Psoas muscle (tissue), 8 donors: ENCODE data around the gene CKB. TPM values are rescaled to one million over a fixed set of nuclear protein-coding genes. Genes with fewer than 3 reads are reported as not detected.
A peak's percentile ranks its signal among the peaks of the same experiment; 100 is the strongest.

Source experiments
- ATAC-seq, 4 donors: fragments of 200-7000 bp; cut with Tn5 transposase; one replicate each; pipeline ENCODE4 v1.9.1; 2020; ENCODE audit warnings: moderate library complexity in 3 of 4, mild to moderate bottlenecking in 2 of 4
- DNase-seq, 2 donors: peaks; one replicate each; pipeline ENCODE4 v3.0.0-alpha.2; 2020
- H3K27ac ChIP-seq: fragments of 200-600 bp; one replicate; pipeline ENCODE4 v1.8.0; 2022
- H3K27me3 ChIP-seq, 3 donors: fragments of 200-600 bp in 1 of 3; one replicate each; pipeline versions ENCODE4 v1.6.1 to v1.8.0; 2013 to 2022; ENCODE audit warnings: low read length in 2 of 3, mild to moderate bottlenecking in 2 of 3, moderate library complexity in 1 of 3; ENCODE audit not compliant: insufficient read depth in 3 of 3
- H3K36me3 ChIP-seq, 2 donors: fragments of 200-600 bp in 1 of 2; one replicate each; pipeline versions ENCODE4 v1.6.1 to v1.8.0; 2013 to 2022; ENCODE audit warnings: low read depth in 1 of 2, mild to moderate bottlenecking in 1 of 2, moderate library complexity in 1 of 2; ENCODE audit not compliant: insufficient read depth in 1 of 2
- H3K4me1 ChIP-seq: fragments of 200-600 bp; one replicate; pipeline ENCODE4 v1.8.0; 2022
- H3K4me3 ChIP-seq: fragments of 200-600 bp; one replicate; pipeline ENCODE4 v1.8.0; 2022; ENCODE audit warnings: mild to moderate bottlenecking
- H3K9me3 ChIP-seq: fragments of 200-600 bp; one replicate; pipeline ENCODE4 v1.8.0; 2022
- WGBS, 3 donors: extraction: QIAGEN DNeasy Blood & Tissue Kit; methylation state at CpG; one replicate each; pipeline versions ENCODE4 v1.1.6 to v1.1.7; 2013; 5-methylcytosine and 5-hydroxymethylcytosine counted together
- intact Hi-C, 2 donors: fragments of 100-400 bp; cut with DNase I; formaldehyde crosslinking; loops; one replicate each; pipeline versions ENCODE4 v1.11.0 to v1.14.2; 2022
- polyA plus RNA-seq, 3 donors: library from polyadenylated mRNA; stranded (reverse); fragments of 200-250 nt; gene quantifications; one replicate each; pipeline ENCODE4 v1.2.3, GENCODE V29; 2013
- total RNA-seq, 4 donors: library from RNA; stranded (reverse); fragmentation: NEBNext Ultra II Directional in 2 of 4; extraction: Animal tissue kit (Norgen Biotek cat#: 25700) in 2 of 4; gene quantifications; one replicate each; pipeline versions ENCODE4 v1.2.1 to v1.2.4, GENCODE V29; 2021 to 2023
- TF ChIP-seq, protein P1 (sequence below): fragments of 200-600 bp; IDR thresholded peaks from one replicate; pipeline ENCODE4 v1.8.0; 2022; ENCODE audit warnings: antibody characterized with exemption
- donor health status: healthy with polysubstance abuse.
- donor health status: DM: no; HTN: no; CAD: no; lungs with moderate emphysema.
- donor health status: Bipolar disorder and iron deficiency.
- donor health status: healthy.
- donor health status: DM: yes; HTN: yes; CAD: no.
- donor health status: DM: no; HTN: no; CAD: no.
- donor health status: DM: no; HTN: no; CAD: no.
- donor health status: DM: yes; HTN: yes; CAD: no.

CKB gene
- total and polyA plus RNA-seq, 7 donors, result 19.5 to 383 (median 44.9) TPM

DNA sequence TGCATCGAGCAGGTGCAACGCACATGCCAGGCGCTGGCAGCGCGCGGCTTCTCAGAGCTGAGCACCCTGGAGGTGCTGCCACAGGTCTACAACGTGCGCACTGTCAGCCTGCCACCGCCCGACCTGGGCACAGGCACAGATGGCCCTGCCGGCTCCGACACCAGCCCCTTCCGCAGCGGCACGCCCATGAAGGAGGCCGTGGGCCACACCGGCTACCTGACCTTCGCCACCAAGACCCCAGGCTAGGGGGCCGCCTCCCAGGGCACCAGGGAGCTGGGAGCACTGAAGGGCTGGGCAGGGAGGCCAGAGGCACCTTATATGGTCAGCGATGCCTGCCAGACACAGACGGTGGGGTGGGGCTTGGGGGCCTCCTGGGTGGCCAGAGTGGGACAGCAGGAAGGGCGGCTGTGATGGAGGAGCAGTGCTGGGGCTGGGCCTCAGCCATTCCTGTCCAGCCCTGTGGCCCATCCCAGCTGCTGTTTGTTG lies 12.0 kb upstream of the CKB start:
- ATAC-seq (no peak), DNase-seq (peak in 1 of 2 donors; percentile 24)
- TF ChIP-seq, protein P1, sequence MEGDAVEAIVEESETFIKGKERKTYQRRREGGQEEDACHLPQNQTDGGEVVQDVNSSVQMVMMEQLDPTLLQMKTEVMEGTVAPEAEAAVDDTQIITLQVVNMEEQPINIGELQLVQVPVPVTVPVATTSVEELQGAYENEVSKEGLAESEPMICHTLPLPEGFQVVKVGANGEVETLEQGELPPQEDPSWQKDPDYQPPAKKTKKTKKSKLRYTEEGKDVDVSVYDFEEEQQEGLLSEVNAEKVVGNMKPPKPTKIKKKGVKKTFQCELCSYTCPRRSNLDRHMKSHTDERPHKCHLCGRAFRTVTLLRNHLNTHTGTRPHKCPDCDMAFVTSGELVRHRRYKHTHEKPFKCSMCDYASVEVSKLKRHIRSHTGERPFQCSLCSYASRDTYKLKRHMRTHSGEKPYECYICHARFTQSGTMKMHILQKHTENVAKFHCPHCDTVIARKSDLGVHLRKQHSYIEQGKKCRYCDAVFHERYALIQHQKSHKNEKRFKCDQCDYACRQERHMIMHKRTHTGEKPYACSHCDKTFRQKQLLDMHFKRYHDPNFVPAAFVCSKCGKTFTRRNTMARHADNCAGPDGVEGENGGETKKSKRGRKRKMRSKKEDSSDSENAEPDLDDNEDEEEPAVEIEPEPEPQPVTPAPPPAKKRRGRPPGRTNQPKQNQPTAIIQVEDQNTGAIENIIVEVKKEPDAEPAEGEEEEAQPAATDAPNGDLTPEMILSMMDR, result no peak
- Histone ChIP-seq H3K36me3 (peaks cover 0 to 44% of the 10 kb centered on the region in 2 donors), H3K4me1 (peaks cover 27% of the 10 kb centered on the region), H3K4me3 (no peak overlapping the region), H3K9me3 (no peaks in the 10 kb centered on the region), H3K27me3 (no peaks in the 10 kb centered on the region), H3K27ac (no peak overlapping the region)
- 82 to 85% (median 82%) methylated on average over 22 of the region's 22 CpGs for WGBS, 3 donors
- intact Hi-C loops, result no loop called here

DNA sequence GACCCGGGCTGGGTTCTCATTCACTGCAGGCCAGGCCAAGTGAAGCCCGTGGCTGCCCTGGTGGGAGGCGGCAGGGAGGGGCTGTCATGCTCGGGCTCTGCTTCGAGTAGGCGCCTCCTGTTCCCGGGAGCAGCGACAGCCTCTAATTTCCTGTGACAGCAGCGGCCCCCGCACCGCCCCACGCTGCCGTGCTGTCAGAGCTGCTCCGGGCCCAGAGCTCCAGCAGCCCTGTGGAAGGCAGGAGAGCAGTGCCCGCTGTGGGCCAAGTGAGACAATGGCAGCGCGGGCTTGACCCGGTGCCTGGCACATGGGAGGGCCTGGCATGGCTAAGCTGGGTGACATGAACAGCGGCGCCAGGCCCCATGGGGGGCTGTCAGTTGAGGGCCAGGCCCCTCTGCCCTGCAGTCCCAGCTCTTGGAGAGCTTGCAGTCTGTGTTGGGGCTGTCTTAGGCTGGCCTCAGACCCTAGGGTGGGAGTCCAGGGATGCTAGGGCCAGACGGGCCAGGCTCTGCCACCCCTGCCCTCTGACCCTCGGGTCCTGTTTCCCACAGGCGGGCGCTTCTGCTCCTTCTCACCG lies 11.5 kb upstream of the CKB start:
- intact Hi-C loops, result no loop called here
- no peaks in the 10 kb centered on the region for H3K9me3 ChIP-seq
- H3K27ac ChIP-seq, result no peak overlapping the region
- ATAC-seq, result no peak
- WGBS, 3 donors, result 73 to 85% (median 79%) methylated on average over 23 to 25 of the region's 25 CpGs
- TF ChIP-seq, protein P1, result no peak
- H3K27me3 ChIP-seq, result no peaks in the 10 kb centered on the region
- no peak overlapping the region for H3K4me3 ChIP-seq
- peaks cover 25% of the 10 kb centered on the region for H3K4me1 ChIP-seq
- no peak for DNase-seq
- H3K36me3 ChIP-seq, result peaks cover 0 to 44% of the 10 kb centered on the region in 2 donors

DNA sequence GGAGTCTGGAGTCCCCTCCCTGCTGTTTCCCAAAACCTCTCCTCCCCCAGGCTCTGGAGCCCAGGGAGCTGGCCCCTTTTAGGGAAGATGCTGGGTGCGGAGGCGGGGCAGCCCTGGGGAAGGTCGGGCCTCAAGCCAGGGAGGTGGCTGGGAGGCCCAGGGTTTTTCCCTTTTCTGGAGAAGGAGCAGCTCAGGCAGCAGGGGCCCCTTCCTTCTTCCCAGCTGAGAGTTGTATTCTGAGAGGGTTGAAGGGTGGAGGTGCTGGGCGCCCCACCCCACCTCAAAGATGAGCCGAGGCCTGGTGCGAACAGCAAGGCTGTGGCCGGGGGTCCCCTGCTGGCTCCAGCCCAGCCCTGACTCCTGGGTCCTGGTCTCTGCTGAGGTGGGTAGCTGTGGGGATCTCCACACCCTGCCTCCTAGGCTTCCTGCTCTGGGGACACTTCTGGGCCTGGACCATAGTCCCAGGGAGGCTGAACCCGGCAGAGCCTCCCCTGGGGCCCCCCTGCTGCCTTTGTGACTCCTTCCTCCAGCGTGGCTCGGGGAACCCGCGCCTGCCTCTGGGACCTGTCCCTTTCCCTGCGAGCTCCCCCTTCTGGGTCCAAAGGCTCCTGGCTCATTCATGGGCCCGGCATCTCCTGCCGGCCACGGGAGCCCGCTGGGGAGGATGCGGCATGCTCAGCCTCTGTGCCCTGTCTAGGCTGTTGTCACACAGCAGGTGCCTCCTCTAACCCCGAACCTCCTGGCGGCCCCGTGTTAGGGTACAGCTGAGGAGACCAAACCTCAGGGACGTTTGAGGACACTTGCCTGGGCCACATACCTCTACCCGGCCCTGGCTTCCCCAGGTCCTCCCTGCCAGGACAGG lies 10.7 kb upstream of the CKB start:
- H3K27me3 ChIP-seq, result no peaks in the 10 kb centered on the region
- ATAC-seq (no peak), DNase-seq (no peak)
- TF ChIP-seq, protein P1, result no peak
- H3K4me3 ChIP-seq, result no peak overlapping the region
- WGBS, 3 donors, result 71 to 80% (median 79%) methylated on average over 18 to 23 of the region's 23 CpGs
- intact Hi-C loops, result no loop called here
- H3K27ac ChIP-seq, result no peak overlapping the region
- no peaks in the 10 kb centered on the region for H3K9me3 ChIP-seq
- peaks cover 20% of the 10 kb centered on the region for H3K4me1 ChIP-seq
- H3K36me3 ChIP-seq, result peaks cover 0 to 44% of the 10 kb centered on the region in 2 donors

GRCh38 chr14:103532216-103533136 lies 9.8 kb upstream of the CKB start:
- TF ChIP-seq, protein P1, result no peak
- no peaks in the 10 kb centered on the region for H3K9me3 ChIP-seq
- H3K4me3 ChIP-seq, result no peak overlapping the region
- peaks cover 19% of the 10 kb centered on the region for H3K4me1 ChIP-seq
- ATAC-seq, result no peak
- intact Hi-C loops, result no loop called here
- no peaks in the 10 kb centered on the region for H3K27me3 ChIP-seq
- peak in 1 of 2 donors; percentile 9 for DNase-seq
- H3K27ac ChIP-seq, result no peak overlapping the region
- H3K36me3 ChIP-seq, result peaks cover 0 to 44% of the 10 kb centered on the region in 2 donors
- 86 to 90% (median 89%) methylated on average over 30 to 32 of the region's 32 CpGs for WGBS, 3 donors
